Measurements from ENCODE around the gene COL21A1.

GRCh38 chr6:56293781-56294180 lies 46.4 kb upstream of the COL21A1 start:
- no peak for TF ChIP-seq POLR2A (IDR thresholded peaks at IDR 0.05)
- TF ChIP-seq CTCF (IDR thresholded peaks at IDR 0.05), result no peak

All from breast epithelium (tissue), 3 donors.